SKM-1 treated with dmso at 0.1 percent for 144 hours (cell line): ENCODE results near the gene NUP58.
"Not testable (repeated sequence)": the region's sequence is repeated elsewhere in the genome, so short reads cannot be mapped to it uniquely, and the experiment has no call there.

ENCODE experiments used
- DNase-seq: peaks from one replicate; lab custom pipeline; 2025; ENCODE audit not compliant: unreplicated experiment; lab: John Stamatoyannopoulos, UW

NUP58 gene

DNA sequence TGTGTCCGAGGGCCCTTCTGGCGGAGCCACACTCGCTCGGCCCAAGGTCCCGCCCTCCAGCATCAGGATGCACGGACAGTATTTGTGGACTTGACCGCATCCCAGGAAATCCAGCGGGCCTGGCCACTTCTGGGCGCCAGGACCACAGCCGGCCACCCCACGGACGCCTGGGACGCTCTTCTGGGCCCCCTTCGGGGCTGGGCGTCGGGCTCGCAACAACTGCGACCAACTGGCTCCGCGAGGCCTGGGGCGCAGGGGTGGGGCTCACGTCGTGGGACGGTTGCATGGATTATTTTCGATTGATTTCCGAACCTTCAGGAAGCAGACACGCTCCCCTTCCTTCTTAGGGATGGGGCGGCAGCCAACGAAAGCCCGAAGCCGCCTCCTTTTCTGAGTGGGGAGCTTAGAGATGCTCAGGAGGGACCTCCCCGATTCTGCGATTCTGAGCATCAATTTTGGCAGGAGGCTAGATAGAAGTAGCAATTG is 521 bp upstream of the NUP58 start:
- DNase-seq = no peak

DNA sequence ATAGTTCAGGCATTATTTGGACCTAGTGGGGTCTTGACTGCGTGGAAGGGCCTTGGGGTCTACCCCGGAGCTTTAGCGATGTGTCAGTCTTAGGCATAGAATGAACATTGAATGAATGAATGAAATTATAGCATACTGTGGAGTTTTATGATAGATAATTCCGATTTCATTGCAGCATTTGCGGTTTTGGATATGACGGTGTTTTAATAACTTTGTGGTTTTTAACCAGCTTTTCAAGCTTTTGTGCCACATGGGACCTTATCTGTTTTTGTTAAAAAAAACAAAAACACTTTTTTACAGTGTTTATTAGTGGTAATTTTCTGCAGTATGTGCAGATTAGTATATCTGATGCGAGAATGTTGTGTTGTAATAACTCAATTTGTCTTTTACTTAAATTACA is 696 bp downstream of the NUP58 start:
- DNase-seq = no peak

DNA sequence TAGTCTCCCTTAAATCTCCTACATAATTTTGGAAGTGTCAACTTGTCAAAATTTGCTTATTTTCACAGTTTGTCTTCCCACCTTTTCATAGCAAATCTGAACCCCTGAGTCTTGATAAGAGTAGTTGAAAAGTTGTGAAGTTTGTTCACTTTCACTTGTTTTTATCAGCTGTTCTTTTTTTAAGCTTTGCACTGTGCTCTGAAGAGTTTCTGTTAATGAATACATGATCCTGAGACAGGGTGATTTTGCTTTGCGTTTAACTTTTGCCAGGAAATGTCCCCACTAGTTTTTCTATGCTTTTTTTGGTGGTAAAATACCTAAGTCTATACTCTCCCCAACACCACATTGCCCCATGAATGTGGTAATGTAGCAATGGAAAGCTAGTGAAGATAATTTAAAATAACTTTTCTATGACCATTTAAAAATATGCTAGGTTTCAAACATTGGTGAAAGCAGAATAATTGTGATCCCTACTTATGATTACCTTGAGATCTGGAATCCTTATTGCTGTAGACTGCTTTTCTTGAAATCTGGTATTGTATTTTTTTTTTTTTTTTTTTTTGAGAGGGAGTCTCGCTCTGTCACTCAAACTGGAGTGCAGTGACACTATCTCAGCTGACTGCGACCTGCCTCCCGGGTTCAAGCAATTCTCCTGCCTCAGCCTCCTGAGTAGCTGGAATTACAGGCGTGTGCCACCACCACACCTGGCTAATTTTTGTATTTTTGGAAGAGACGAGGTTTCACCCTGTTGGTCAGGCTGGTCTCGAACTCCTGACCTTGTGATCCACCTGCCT is 5.4 kb downstream of the NUP58 start:
- no peak for DNase-seq

DNA sequence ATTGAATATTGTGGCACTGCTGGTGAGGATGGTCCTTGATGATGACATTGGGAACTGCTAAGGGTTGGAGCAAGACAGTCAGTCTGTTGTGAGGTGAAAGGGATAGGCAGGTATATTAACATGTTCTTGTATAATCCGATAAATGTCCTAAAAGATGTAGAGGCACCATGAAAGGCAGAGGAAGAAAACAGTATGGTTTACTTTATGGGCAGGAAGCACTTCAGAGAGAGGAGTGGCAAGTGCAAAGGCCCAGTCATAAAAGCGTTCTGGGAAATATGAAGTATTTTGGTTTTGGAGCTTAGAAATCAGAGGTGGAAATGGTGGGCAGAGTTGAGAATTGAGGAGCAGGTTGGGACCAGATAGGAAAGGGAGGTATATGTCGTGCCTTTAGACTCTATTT is 9.5 kb downstream of the NUP58 start:
- no peak for DNase-seq

DNA sequence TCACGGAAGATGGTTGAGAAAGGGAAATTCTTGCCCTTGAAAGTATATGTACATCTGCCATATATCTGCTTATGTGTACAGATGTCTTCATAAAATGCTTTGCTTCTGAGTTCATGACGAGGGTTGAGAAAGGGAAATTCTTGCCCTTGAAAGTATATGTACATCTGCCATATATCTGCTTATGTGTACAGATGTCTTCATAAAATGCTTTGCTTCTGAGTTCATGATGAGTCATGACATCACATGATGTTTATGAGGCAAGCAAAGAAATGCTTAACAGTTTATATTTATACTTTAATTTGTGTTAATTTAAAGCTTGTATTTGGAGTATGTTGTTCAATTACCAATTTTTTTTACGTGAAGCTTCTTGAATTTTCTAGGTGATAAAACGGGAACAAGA is 17.5 kb downstream of the NUP58 start:
- not testable (repeated sequence) for DNase-seq

DNA sequence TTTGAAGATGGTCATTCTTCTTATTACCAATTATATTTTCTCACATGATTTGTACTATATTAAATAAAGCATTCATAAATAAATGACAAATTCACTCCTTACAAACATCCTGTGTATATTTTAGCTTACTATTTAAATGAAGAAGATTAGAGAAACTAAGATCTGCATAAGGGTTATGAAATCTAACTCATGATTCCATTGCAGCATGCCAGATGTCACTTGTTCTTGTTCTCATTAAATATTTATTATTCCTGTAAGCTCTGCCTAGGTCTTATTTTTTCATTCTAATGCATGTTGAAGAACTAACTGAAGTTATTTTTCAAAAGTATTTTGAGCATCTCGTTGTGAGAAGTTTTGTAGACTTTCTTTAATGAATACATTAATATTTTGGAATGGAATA is 18.3 kb downstream of the NUP58 start:
- DNase-seq = no peak

DNA sequence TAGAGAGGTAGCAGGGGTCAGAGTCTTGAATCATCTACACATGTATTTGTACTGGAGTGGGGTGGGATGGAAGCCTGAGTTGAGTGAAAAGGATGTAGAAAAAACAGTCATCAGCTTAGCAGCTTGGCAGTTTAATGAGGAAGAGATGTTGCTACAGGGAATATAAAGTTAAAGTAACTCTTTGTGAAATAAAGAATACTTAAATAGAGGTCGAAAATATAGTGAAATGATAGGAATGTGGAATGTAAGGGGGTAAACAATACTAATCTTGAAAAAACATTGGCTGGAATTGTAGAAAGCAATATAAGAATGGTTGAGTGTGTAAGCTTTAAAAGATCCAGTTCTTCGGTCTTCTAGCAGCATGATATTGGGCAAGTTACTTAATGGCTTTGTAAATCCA is 22.7 kb downstream of the NUP58 start:
- no peak for DNase-seq

DNA sequence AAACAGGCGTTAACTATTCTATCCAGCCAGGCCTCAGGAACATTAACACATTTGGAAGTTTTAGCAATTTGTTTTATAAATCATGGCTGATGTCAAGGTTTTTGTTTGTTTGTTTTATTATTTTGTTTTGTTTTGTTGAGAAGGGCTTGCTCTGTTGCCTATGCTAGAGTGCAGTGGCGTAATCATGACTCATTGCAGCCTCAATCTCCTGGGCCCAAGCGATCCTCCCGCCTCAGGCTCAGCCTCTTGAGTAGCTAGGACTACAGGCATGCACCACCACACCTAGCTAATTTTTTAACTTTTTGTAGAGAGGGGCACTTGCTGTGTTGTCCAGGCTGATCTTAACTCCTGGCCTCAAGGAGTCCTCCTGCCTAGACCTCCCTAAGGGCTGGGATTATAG is 28.3 kb downstream of the NUP58 start:
- DNase-seq = no peak

DNA sequence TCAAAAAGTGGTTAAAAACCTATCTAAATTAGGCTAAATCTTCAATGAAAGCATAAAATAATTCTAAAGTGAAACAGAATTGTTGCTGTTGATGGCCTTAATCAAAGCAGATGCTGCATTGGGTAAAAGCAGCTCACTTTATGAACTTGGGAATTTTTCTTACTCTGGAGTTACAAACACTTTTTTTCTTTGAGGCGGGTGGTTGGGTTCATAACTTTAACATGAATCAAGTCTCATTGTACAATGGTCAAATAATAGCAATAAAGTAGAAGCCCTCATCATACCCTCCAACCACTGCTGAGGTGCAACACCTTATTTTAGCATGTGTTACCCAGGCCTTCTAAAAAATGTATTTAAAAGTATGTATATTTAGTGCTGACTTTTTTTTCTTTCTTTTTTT is 29.1 kb downstream of the NUP58 start:
- no peak for DNase-seq

DNA sequence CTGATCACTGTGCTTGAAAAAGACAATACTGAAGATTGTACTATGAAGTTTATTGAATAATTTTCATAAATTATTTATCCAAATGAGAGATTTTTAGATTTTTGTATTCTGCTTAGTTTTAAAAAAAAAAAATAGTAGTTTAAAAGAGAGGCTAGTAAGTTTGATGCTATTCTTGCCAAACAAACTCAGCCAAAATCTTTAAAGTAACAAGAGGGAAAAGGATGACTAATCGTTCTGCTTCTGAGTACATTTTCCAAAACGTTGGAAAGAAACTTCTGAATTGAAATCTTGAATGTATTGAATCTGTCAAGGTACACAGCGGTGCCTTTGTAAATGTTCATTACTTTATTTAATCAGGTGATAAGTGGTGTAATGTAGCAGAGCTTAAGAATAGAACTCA is 34.4 kb downstream of the NUP58 start:
- no peak for DNase-seq

DNA sequence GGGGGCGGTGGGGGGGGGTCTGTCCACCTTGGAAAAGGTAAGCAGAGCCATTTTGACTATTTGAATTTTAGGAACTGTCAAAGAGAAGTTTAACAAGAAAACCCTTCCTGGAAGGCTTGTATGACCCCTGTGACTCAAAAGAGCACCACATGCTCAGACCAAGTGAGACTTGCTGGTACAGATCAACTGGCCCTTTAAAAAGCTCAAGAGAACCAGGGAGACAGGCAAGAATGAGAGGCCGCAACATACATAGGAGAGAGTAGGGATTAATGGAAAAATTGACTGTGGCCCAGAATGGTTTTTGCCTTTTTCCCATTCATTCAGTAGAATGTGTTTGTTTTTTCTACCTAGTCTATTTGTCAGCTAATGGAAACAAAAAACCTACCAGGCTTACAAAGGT is 44.2 kb downstream of the NUP58 start:
- no peak for DNase-seq

DNA sequence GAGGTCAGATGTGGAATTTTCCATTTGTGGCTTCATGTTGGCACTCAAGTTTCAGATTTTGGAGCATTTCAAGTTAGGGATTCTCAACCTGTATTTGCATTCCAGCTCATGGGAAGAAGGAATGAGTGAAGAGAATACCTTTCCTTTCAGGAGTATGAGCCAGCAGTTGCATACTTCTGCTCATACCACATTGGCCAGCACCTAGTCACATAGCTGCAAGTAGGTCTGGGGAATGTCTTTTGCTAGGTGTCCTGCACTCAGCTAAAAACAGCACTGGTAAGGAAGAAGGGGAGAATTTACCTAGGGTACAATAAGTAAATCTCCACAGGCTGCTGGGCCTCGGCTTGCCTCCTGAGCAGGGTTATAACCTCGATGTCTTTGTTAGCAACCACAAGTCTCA is 45.7 kb downstream of the NUP58 start:
- no peak for DNase-seq

DNA sequence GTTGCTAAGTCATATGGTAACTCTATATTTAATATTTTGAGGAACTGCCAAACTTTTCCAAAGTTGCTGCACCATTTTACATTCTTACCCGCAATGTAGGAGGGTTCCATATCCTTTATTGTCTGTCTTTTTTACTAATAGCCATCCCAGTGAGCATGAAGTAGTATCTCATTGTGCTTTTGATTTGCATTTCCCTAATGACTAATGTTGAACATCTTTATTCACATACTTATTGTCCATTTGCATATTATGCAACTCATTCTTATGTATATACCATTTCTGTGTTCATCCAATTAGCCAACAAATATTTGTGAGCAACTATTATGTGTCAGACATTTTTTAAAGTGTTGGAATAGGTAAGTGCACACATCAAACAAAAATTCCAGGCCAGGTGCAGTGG is 50.0 kb downstream of the NUP58 start:
- DNase-seq = no peak

DNA sequence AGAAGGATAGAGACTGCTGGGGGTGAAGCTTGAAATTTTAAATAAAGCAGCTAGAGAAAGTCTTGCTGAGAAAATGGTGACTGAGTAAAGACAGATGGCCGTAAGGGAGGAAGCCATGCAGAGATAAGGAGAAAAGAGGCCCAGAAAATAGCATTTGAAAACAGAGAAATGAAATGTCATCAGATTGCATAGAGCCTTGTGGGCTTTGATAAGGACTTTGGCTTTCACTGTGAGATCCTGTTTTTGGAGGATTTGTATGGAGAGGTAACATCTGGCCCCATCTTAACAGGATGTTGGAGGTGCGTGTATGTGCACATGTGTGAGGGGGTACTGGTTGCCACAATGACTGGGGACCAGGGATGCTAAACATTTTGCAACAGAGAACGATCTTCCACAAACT is 50.8 kb downstream of the NUP58 start:
- no peak for DNase-seq

DNA sequence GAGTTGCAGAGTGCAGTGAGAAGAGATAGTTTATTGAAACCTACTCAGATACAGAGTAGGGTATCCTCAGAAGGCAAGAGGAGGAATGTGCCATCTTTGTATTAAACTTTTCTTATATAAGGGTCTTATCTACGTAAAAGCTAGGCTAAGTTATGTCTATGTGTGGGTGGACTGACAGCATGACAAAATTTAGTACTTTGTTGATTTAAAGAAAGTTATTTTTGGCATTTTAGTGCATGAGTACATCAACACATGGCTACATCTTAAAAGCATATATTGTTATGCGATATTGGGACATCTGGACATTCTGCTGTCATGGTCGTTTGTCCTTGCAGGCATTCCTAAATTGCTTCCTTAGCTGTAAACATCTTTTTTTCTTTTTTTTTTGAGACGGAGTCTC is 51.4 kb downstream of the NUP58 start:
- no peak for DNase-seq

DNA sequence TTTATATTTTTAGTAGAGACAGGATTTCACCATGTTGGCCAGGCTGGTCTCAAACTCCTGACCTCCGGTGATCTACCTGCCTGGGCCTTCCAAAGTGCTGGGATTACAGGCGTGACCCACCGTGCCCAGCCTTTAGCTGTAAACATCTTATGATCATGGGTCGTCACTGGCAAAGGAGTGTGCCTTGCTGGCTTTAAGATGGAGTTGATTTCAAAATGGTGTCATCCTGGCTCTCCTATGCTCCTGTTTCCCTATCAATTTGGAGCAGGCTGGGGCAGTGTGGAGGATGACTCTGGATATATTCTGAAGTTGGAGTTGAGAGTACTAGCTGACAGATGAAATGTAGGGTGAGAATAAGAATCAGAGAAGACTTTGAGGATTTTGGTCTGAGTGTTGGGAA is 51.9 kb downstream of the NUP58 start:
- no peak for DNase-seq

DNA sequence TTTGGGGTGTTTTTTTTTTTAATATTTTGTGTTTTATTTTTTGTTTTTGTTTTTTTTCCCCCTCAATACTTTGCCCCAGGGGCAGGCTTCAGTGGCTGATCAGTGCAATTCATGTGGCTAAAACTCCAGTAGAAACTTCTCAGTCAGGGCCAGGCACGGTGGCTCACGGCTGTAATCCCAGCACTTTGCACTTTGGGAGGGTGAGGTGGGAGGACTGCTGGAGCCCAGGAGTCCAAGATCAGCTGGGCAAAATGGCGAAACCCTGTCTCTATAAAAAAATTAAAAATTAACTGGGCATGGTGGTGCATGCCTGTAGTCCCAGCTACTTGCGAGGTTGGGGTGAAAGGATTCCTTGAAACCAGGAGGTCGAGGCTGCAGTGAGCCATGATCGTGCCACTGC is 53.0 kb downstream of the NUP58 start:
- DNase-seq = no peak

DNA sequence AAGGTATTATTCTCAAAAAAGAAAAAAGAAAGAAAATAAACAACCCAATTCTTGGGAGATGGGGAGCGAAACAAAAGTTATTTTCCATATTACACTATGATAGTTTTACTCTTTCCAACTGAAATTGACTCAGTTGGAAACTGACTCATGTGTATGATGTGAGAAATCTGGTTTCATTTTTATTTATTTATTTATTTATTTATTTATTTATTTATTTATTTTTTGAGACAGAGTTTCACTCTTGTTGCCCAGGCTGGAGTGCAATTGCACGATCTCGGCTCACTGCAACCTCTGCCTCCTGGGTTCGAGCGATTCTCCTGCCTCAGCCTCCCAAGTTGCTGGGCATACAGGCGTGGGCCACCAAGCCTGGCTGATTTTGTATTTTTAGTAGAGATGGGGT is 59.0 kb downstream of the NUP58 start:
- not testable (repeated sequence) for DNase-seq

DNA sequence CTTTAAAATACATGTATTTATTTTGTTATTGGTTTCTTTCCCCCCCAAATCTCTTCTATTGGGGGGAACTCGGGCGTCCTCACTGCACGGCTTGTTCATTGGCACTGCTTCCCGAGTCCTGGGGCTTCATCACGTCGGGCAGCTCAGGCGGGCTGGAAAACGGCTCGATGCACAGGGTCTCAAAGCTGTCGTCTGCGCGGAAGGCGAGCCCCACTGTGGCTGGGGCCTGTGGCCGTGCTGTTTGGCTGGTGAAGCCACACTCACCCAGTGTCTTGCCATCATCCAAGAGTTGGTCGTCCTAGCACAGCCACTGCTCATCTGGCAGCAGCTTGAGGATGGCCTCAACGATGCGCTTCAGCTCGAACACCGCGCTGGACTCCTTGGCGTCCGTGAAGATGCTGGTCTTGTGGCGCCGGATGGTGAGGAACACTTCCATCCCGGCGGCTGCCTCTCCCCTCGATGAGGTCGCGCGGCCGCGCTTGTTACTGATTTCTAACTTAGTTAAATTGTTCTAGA is 64.4 kb downstream of the NUP58 start:
- DNase-seq = no peak

DNA sequence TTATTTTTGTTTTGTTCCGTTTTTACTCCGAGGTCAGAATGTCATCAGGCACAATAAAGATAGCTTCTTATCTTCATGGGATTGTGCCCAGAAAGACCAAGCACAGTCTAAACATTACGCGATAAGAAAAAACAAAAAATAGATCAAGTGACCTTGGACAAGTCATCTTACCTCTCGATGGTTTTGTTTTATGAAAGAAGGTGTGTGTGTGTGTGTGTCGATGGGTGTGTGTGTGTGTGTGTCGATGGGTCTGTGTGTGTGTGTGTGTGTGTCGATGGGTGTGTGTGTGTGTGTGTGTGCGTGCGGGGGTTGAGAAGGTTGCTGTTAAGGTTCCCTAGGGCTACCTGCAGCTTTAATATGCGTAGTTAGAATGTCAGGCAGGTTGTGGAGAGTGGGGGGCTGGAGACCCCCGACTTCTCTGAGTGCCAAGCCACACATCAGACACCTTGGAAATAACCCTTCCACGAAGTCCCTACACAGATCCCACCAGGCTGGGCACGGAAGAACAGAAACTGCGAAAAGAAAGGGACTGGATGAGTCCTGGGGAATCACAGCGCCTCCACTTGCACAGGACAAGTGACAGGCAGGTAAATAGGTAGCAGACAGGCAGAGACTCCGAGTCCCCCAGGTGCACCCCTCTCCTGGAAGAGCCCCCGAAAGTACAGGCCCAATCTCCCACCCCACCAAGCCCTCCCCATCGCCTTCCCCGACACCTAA is 69.9 kb downstream of the NUP58 start:
- DNase-seq = no peak

DNA sequence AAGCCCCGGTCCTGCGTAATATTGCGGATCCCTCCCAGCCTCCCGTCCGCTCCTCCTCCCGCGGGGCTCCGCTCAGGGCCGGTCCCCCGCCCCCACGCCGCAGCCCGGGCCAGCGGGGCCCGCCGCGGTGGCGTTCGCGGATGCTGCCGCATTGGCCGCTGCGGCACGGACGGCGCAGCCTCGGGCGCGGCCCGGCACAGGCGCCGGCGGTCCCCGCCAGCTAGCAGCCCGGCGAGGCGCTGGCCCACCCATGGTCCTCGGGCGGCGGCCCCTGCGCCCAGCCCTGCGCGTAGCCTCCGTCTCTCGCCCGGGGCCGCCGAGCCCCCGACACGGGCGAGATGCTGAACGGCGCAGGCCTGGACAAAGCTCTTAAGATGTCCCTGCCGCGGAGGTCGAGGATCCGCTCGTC is 70.5 kb downstream of the NUP58 start, which contains the start of gene ATP8A2:
TSS of gene ATP8A2 (plus strand) at position 100 of the 409 bp plus-strand sequence. CDS start at position 339, 239 bp downstream.
- no peak for DNase-seq
